Hepatic stellate cell (primary cell): ENCODE results near the gene ANTXR2.
"Not testable (repeated sequence)": the region's sequence is repeated elsewhere in the genome, so short reads cannot be mapped to it uniquely, and the experiment has no call there.

Source experiments
- DNase-seq: peaks from one replicate; pipeline ENCODE4 v3.0.0; 2011; ENCODE audit warnings: low spot score

Gene ANTXR2

GRCh38 chr4:80017125-80017854 lies 55.7 kb downstream of the ANTXR2 start:
- peak; percentile 32 for DNase-seq

- no peak for DNase-seq
These were observed 56.5 kb downstream of the ANTXR2 start for GRCh38 chr4:80016506-80016905.

GRCh38 chr4:80015407-80016189 lies 57.4 kb downstream of the ANTXR2 start:
- DNase-seq = no peak

GRCh38 chr4:80014531-80014930 lies 58.5 kb downstream of the ANTXR2 start:
- DNase-seq = no peak

- DNase-seq = no peak
These were observed 60.7 kb downstream of the ANTXR2 start for GRCh38 chr4:80012291-80012690.

- DNase-seq = peak; percentile 47
These were observed 61.3 kb downstream of the ANTXR2 start for GRCh38 chr4:80011636-80012236.

- no peak for DNase-seq
These were observed 62.7 kb downstream of the ANTXR2 start for GRCh38 chr4:80010316-80010715.

GRCh38 chr4:80009806-80010205 lies 63.2 kb downstream of the ANTXR2 start:
- no peak for DNase-seq

GRCh38 chr4:80008971-80009370 lies 64.1 kb downstream of the ANTXR2 start:
- no peak for DNase-seq

GRCh38 chr4:80008351-80008750 lies 64.7 kb downstream of the ANTXR2 start:
- DNase-seq = no peak

- no peak for DNase-seq
These were observed 65.3 kb downstream of the ANTXR2 start for GRCh38 chr4:80007745-80008149.

- no peak for DNase-seq
These were observed 65.9 kb downstream of the ANTXR2 start for GRCh38 chr4:80006935-80007744.

- DNase-seq = no peak
These were observed 67.2 kb downstream of the ANTXR2 start for GRCh38 chr4:80005863-80006262.

- DNase-seq = no peak
These were observed 68.7 kb downstream of the ANTXR2 start for GRCh38 chr4:80004319-80004718.

- DNase-seq = not testable (repeated sequence)
These were observed 70.5 kb downstream of the ANTXR2 start for GRCh38 chr4:80002559-80002958.

- not testable (repeated sequence) for DNase-seq
These were observed 74.0 kb downstream of the ANTXR2 start for GRCh38 chr4:79999048-79999447.

- no peak for DNase-seq
These were observed 74.8 kb downstream of the ANTXR2 start for GRCh38 chr4:79998201-79998600.

GRCh38 chr4:79996851-79997250 lies 76.2 kb downstream of the ANTXR2 start:
- DNase-seq = no peak

- DNase-seq = no peak
These were observed 79.6 kb downstream of the ANTXR2 start for GRCh38 chr4:79993476-79993875.

- DNase-seq = no peak
These were observed 81.4 kb downstream of the ANTXR2 start for GRCh38 chr4:79991601-79992000.

GRCh38 chr4:79991100-79991499 lies 81.9 kb downstream of the ANTXR2 start:
- DNase-seq = not testable (repeated sequence)

GRCh38 chr4:79987401-79987800 lies 85.6 kb downstream of the ANTXR2 start:
- DNase-seq = no peak
